Activated naive CD8-positive, alpha-beta T cell treated with anti-CD3 and anti-CD28 coated beads, Interleukin-2, amount 50 U/mL, for 16 hours (primary cell): Measurements from ENCODE around the gene ROBO1.
"Not testable (repeated sequence)": the region's sequence is repeated elsewhere in the genome, so short reads cannot be mapped to it uniquely, and the experiment has no call there.

Experiments
- DNase-seq: peaks from one replicate; pipeline ENCODE4 v3.0.0-alpha.2; 2020; ENCODE audit warnings: low read depth, low spot score

ROBO1 gene

DNA sequence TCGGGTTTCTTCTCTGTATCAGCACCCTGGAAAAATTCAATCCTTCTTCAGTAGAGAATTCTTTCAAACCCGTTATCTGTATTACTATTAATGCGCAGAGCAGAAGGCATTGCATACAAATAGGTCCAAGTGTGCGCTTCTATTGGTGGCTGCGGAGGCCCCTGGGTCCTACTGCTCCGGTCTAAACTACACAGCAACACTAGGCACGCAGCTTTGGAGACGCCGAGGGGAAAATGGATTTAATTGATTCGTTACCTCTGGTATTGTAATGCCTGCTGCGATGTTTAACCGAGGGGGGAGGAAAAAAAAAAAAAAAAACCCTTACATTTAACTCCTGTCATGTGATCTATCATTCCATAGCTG, at the start of gene ROBO1:
TSS of gene ROBO1 (minus strand) at position 94 of the 363 bp plus-strand sequence.
- DNase-seq: no peak

- DNase-seq: no peak
Observed at GRCh38 chr3:79817224-79817623, 49.4 kb upstream of the ROBO1 start.

GRCh38 chr3:79815478-79815877, 47.7 kb upstream of the ROBO1 start:
- no peak for DNase-seq

GRCh38 chr3:79810581-79810980, 42.8 kb upstream of the ROBO1 start:
- DNase-seq: no peak

GRCh38 chr3:79810092-79810491, 42.3 kb upstream of the ROBO1 start:
- DNase-seq: no peak

DNA sequence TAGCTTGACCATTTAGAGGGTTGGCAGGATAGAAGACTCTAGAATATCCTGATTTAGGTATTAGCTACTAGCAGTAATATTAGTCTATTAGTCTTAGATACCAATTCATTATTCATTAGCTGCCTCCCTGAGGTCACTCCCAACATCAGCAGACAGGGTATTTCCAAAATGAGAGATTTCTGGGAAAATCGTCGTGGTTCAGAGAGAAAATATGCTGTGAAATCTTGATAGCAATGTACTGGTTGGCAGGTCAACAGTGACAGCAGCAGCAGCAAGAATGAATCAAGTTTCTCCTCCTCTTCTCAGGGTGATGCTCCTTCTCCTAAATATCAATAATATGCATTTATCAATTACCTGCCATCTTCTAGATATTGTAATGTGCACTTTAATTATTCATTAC, 41.3 kb upstream of the ROBO1 start:
- DNase-seq: no peak

DNA sequence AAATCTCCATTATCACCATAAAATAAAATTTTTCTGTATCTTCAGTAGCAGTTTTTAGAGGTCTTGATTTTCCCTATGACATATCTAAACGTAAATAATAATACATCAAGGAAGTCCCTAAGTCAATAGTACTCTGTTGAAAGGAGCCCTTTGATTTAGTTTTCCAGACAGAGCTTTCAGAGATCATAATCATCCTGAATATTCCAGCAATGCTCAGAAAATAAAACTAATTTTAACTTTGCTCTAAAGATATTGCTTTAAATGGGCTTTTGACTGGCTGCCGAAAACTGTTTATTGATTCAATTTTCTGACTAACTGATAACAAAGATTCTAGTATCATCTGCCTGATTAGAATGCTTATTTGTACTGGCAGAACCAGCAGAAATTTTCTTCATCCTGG, 40.7 kb upstream of the ROBO1 start:
- no peak for DNase-seq

- not testable (repeated sequence) for DNase-seq
Observed at GRCh38 chr3:79790177-79790576, 22.4 kb upstream of the ROBO1 start.

- DNase-seq: no peak
Observed at GRCh38 chr3:79773291-79773690, 5.5 kb upstream of the ROBO1 start.

DNA sequence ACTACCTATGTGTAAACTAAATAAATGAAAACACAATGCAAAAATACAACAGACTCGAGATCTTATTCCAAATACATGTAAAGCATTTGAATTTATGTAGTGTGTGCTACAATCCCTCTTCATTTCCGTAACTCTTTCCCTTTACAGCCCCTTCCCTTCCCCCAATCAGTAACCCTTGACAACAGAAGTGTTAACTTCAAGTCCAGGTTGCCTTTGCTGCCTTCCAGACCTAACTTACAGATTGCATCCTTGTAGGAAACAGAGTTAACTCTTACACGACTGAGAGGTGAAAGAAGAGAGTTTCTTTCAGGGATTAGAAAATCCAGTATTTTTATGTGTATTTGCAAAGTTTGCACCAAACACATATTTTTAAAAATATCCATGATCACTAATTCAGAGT, 1.4 kb upstream of the ROBO1 start:
- no peak for DNase-seq

GRCh38 chr3:79767194-79767904, 449 bp downstream of the ROBO1 start:
- DNase-seq: no peak

DNA sequence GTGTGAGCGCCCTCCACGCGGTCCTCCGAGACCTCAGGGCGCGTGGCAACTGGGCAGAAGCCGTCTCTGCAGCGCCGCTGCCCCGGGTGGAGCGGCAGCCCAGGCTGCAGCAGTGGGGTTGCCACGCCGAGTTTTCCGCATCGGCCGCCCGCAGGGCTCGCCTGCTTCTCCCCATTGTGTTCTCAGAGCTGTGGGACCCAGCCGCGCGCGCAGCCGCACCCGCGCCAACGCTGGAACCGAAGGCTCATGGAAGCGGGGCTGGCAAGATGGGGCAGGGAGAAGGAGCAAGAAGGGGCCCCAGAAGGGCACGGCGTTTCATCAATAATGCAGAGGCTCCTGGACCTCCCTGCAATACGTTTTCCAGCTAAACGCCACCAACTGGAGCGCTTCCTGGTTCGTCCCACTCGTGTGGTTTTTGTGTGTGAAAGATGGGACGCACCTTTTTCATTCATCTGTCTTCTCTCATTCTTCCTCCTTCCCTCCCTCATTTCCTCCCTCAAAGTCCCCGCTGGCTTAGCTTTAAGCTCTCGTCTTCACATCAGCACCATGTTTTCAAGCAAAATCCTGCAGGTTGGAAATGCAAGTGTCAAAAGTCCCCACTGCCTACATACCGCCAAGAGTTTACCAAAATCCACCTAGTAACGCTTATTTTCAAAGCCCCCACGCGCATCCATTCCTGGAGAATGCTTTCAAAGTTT, 1.2 kb downstream of the ROBO1 start:
- no peak for DNase-seq

- no peak for DNase-seq
Observed at GRCh38 chr3:79765911-79766310, 1.9 kb downstream of the ROBO1 start.

- no peak for DNase-seq
Observed at GRCh38 chr3:79761441-79761840, 6.4 kb downstream of the ROBO1 start.

- DNase-seq: no peak
Observed at GRCh38 chr3:79751703-79752102, 16.1 kb downstream of the ROBO1 start.

- DNase-seq: no peak
Observed at GRCh38 chr3:79737530-79737929, 30.3 kb downstream of the ROBO1 start.

GRCh38 chr3:79729096-79729495, 38.7 kb downstream of the ROBO1 start:
- no peak for DNase-seq

DNA sequence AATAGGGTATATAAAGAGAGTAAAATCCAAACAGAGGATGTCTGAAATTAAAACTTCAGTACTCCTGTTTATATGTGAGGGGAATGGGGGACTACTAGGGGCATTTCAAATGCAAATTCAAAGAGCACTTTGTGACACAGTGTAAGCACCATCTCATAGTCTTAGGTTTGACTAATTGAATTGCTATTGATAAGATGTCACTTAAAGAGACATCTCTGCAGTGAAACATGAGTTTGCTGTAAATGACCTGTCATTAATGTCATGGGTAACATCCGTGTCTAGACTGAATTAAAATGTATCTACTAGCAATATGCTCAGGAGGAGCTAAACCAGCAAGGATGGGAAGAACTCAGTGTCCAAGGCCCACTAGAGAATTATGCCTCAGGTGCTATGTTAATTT, 41.0 kb downstream of the ROBO1 start:
- no peak for DNase-seq

DNA sequence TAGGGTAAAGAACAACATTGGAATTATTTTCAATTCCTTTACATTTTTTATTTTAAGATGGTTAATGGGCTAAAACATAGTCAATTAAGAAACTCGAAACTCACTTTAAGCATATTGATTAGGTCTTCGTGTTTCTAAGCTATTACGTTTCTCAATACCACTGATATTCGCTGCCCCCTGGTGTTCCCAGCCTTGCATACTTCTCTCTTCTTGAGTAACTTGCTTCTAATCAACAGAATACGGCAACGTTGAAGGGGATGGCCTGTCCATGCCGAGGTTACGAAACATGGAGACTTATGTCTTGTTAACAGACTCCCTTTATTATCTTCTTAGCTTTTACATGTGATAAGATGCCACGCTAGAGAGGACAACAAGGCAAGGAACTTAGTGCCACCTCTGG, 43.6 kb downstream of the ROBO1 start:
- no peak for DNase-seq

DNA sequence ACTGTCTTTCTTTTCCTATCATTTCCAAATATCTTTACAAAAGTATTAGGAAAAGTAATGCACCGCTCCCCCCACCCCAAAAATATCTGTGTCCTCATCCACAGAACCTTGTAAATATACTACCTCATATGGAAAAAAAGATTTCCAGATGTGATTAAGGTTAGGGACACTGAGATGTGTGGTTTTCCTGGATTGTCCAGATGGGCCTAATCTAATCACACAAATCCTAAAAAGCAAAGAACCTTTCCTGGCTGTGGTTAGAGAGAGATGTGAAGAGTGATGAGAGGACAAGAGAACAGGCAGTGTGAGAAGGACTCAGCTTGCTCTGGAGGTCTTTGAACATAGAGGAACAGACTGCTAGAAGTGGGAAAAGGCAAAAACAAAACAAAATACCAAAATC, 77.7 kb downstream of the ROBO1 start:
- no peak for DNase-seq

DNA sequence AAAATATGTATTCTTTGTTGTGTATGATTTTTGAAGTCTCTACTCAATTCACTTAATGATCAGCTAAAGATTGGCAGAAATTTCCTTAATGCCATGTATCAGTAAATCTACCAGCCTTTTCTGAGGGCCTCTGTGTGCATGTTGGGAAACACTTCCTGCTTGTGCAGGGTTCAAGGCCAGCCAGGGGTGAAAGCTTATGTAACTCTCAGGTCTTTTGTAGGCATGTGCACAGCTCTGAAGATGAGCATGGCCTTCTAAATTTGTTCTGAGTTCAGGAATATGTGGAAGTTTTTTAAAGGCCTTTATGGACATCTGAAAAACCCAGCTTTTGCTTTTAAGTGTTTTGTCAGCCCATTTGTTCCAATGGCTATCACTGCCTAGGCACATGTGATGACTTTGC, 82.7 kb downstream of the ROBO1 start:
- no peak for DNase-seq

DNA sequence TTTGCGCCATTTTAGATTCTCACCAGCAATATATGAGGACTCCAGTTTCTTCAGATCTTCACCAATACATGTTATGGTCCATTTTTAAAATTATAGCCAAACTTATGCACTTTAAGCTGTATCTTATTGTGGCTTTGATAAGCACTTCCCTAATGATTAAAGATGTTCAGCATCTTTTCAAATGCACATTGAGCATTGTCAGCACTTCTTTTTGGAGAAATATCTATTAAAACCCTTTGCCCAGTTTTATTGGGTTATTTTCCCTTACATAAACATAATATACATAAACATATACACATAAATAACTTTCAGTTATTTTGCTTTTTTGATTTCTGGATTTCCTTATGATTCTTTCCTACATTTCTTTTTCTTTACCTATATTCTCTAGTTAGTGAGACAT, 83.8 kb downstream of the ROBO1 start:
- no peak for DNase-seq

GRCh38 chr3:79672731-79673130, 95.1 kb downstream of the ROBO1 start:
- no peak for DNase-seq

- DNase-seq: no peak
Observed at GRCh38 chr3:79672075-79672474, 95.7 kb downstream of the ROBO1 start.
